ENCODE data around the gene SFR1.

GRCh38 chr10:104104418-104104817 lies 17.6 kb upstream of the SFR1 start:
- no peak for TF ChIP-seq CTCF (IDR thresholded peaks at IDR 0.05; ENCODE audit: low read depth, low read length)
- TF ChIP-seq POLR2A (IDR thresholded peaks at IDR 0.05; ENCODE audit: extremely low read depth, insufficient read length) = no peak
- TF ChIP-seq MYC (IDR thresholded peaks at IDR 0.05; ENCODE audit: low read depth, low read length) = no peak
- TF ChIP-seq MAX (IDR thresholded peaks at IDR 0.05; ENCODE audit: low read depth, low read length) = no peak
